ENCODE measurements around the gene PPP3R1. TPM values are rescaled to one million over a fixed set of nuclear protein-coding genes. Genes with fewer than 3 reads are reported as not detected.

PPP3R1 gene
- total and polyA plus RNA-seq, 2 donors from 2014 or later: 18.3 to 50.8 TPM

DNA sequence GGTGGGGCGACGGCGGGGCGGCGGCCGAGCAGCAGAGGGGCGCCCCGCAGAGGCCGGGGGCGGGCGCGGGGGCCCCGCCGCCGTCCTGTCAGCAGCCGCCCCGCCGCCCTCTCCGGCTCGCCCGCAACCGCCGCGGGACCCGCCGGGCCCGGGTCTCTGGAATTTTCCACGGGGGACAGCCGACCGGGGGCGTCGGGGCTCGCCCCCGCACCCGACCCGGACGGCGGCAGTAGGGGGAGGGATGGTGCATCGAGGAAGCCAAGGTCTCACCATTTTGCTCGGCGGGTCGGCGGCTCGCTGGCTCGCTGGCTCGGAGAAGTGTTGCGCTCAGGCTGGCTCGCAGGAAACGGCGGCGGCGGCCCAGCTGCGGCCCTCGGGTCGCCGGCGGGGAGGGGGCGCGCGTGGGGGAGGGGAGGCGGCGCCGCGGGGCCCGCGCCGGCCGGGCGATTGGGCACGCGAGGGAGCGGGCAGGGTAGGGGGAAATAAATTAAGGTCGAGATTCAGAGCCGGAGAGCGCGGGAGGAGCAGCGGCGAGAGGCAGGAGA is 405 bp downstream of the PPP3R1 start:
- TF ChIP-seq, protein P1, sequence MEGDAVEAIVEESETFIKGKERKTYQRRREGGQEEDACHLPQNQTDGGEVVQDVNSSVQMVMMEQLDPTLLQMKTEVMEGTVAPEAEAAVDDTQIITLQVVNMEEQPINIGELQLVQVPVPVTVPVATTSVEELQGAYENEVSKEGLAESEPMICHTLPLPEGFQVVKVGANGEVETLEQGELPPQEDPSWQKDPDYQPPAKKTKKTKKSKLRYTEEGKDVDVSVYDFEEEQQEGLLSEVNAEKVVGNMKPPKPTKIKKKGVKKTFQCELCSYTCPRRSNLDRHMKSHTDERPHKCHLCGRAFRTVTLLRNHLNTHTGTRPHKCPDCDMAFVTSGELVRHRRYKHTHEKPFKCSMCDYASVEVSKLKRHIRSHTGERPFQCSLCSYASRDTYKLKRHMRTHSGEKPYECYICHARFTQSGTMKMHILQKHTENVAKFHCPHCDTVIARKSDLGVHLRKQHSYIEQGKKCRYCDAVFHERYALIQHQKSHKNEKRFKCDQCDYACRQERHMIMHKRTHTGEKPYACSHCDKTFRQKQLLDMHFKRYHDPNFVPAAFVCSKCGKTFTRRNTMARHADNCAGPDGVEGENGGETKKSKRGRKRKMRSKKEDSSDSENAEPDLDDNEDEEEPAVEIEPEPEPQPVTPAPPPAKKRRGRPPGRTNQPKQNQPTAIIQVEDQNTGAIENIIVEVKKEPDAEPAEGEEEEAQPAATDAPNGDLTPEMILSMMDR (IDR thresholded peaks at IDR 0.05; ENCODE audit: borderline replicate concordance, extremely low read depth, insufficient read depth): no peak
- intact Hi-C loops (cut with DNase I): no loop called here
- Histone ChIP-seq H3K9me3 (ENCODE audit: control insufficient read depth in 2 of 3, insufficient read depth in 1 of 3, low read length in 3 of 3) (no peaks in the 10 kb centered on the region), H3K4me1 (ENCODE audit: control insufficient read depth in 2 of 3, insufficient read depth in 2 of 3, low read depth in 1 of 3, low read length in 3 of 3) (peaks cover 0 to 14% (median 13%) of the 10 kb centered on the region in 3 donors), H3K36me3 (ENCODE audit: control insufficient read depth in 2 of 3, insufficient read depth in 3 of 3, low read length in 3 of 3) (no peaks in the 10 kb centered on the region), H3K4me3 (ENCODE audit: low read length in 3 of 3) (peak overlapping the region; percentile 59 to 97 (median 90)), H3K27ac (ENCODE audit: low read depth in 2 of 2, low read length in 2 of 2) (peak overlapping the region; percentile 95 to 98), H3K27me3 (ENCODE audit: control insufficient read depth, insufficient read depth, low read length) (no peaks in the 10 kb centered on the region), H3K9ac (ENCODE audit: low read length in 3 of 3) (peak overlapping the region in 2 of 3 donors; percentile 47 to 49)
- FAIRE-seq: no peak
- DNase-seq: peak in 2 of 5 donors; percentile 51 to 86

DNA sequence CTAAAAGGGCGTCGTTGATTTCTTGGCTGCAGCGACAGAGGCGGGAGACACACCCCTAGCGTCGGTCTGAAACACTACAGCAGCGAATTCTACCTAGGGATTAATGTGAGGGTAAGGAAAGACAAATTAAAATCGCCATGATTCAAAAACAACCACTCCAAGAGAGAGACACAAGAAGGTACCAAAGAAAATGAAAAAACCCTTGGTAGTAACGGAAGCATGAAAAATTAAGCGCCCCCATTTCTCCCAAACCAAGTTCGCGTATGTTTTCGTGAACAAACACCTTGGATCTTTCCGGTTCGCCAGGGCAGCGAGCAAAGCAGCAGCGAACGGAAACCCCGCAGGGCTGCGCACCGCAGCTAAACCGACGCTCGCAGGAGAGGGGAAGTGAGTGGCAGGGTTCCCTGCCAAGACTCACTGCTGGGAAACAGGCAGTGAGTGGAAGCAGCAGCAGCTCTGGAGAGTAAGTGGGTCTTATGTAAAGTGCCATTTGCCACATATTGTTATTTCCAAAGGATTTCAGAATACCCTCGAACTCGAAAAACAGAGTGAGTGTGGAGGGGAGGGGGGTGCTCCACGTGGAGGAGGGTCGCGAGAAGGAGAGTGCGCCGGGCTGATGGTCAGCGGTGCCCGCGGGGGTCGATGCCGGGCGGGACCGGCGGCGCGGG is 1.0 kb downstream of the PPP3R1 start:
- peaks cover 0 to 16% (median 13%) of the 10 kb centered on the region in 3 donors for H3K4me1 ChIP-seq (ENCODE audit: control insufficient read depth in 2 of 3, insufficient read depth in 2 of 3, low read depth in 1 of 3, low read length in 3 of 3)
- H3K36me3 ChIP-seq (ENCODE audit: control insufficient read depth in 2 of 3, insufficient read depth in 3 of 3, low read length in 3 of 3): no peaks in the 10 kb centered on the region
- TF ChIP-seq, protein P1 (IDR thresholded peaks at IDR 0.05; ENCODE audit: borderline replicate concordance, extremely low read depth, insufficient read depth): peak; percentile 61
- H3K27me3 ChIP-seq (ENCODE audit: control insufficient read depth, insufficient read depth, low read length): no peaks in the 10 kb centered on the region
- peak overlapping the region; percentile 52 to 90 (median 81) for H3K9ac ChIP-seq (ENCODE audit: low read length in 3 of 3)
- DNase-seq (peak; percentile 78 to 93 (median 87)), FAIRE-seq (no peak)
- no peaks in the 10 kb centered on the region for H3K9me3 ChIP-seq (ENCODE audit: control insufficient read depth in 2 of 3, insufficient read depth in 1 of 3, low read length in 3 of 3)
- H3K27ac ChIP-seq (ENCODE audit: low read depth in 2 of 2, low read length in 2 of 2): peak overlapping the region; percentile 95 to 98
- peak overlapping the region; percentile 85 to 97 (median 90) for H3K4me3 ChIP-seq (ENCODE audit: low read length in 3 of 3)
- intact Hi-C loops (cut with DNase I): no loop called here

DNA sequence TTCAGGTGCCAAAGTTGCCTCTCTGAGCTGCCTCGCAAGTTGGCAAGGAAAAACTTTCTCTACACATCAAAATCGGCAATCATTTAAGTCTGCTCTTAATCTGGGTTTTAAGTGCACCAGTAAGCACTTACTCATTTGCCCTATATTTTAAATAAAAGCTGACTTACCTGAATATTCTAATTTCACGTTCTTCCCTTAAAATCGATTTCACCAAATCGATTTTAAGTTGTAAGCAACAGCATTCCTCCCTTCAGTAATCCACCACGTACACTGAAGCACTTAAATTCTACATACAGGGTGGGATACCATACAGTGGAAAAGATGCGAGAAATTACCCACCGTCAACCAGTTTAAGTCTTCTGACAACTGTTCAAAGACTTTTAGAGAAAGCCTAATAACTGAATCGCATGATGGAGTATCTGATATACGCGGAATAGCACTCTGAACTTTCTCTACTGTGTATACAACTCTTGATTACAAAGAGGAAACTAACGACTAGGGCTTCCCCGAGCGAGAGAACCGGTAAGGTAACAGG is 1.6 kb downstream of the PPP3R1 start:
- Histone ChIP-seq H3K9ac (ENCODE audit: low read length in 3 of 3) (peak overlapping the region; percentile 74 to 90 (median 81)), H3K4me3 (ENCODE audit: low read length in 3 of 3) (peak overlapping the region; percentile 85 to 97 (median 90)), H3K9me3 (ENCODE audit: control insufficient read depth in 2 of 3, insufficient read depth in 1 of 3, low read length in 3 of 3) (no peaks in the 10 kb centered on the region), H3K4me1 (ENCODE audit: control insufficient read depth in 2 of 3, insufficient read depth in 2 of 3, low read depth in 1 of 3, low read length in 3 of 3) (peaks cover 0 to 16% (median 13%) of the 10 kb centered on the region in 3 donors), H3K27ac (ENCODE audit: low read depth in 2 of 2, low read length in 2 of 2) (peak overlapping the region in 1 of 2 donors; percentile 98), H3K27me3 (ENCODE audit: control insufficient read depth, insufficient read depth, low read length) (no peaks in the 10 kb centered on the region), H3K36me3 (ENCODE audit: control insufficient read depth in 2 of 3, insufficient read depth in 3 of 3, low read length in 3 of 3) (no peaks in the 10 kb centered on the region)
- TF ChIP-seq, protein P1 (IDR thresholded peaks at IDR 0.05; ENCODE audit: borderline replicate concordance, extremely low read depth, insufficient read depth): no peak
- FAIRE-seq: no peak
- intact Hi-C loops (cut with DNase I): no loop called here
- peak in 1 of 5 donors; percentile 15 for DNase-seq
